Measurements from ENCODE around the gene USP6NL.

USP6NL gene

DNA sequence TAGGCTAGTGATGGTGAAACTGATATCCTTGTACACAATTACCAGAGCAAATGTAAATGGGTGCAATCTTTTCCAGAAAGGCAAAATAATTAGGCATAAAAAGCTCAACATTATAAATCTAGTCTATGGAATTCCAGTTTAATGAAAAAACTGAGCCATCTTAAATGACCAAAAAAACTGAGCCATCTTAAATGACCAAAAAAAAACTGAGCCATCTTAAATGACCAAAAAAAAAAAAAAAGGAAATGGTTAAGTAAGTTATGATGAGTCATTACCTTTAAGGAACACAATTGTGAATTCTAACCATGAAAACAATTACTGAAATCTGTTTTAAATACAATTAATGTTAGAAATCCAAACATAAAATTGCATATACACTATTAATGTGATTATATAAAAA, 25.3 kb downstream of the USP6NL start:
- no peak overlapping the region for H3K4me3 ChIP-seq (ENCODE audit: control insufficient read depth, low read depth, low read length)
- TF ChIP-seq CTCF (IDR thresholded peaks at IDR 0.05; ENCODE audit: control insufficient read depth, insufficient read depth, low read depth, low read length, missing control alignments), result no peak
- DNase-seq (ENCODE audit: low read depth), result no peak

GRCh38 chr10:11581213-11581612, 30.2 kb downstream of the USP6NL start:
- H3K4me3 ChIP-seq (ENCODE audit: control insufficient read depth, low read depth, low read length), result no peak overlapping the region
- TF ChIP-seq CTCF (IDR thresholded peaks at IDR 0.05; ENCODE audit: control insufficient read depth, insufficient read depth, low read depth, low read length, missing control alignments), result no peak
- DNase-seq (ENCODE audit: low read depth), result no peak

DNA sequence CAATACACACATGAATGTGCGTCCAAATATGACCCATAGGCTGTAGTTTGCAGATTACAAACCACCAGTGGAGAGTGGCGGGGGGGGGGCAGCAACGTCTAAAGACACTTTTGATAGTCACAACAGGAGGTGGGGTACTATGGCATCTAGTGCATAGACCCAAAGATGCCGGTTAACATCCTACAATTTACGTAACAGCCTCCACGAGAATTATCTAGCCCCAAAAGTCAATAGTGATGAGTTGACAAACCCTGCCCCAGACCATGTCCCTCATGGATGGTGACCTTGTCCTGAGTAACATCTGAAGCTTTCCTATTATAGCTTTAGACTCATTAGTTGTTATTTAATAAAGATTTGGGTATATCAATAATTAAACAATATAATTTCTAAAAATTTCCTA, 31.6 kb downstream of the USP6NL start:
- H3K4me3 ChIP-seq (ENCODE audit: control insufficient read depth, low read depth, low read length), result no peak overlapping the region
- no peak for TF ChIP-seq CTCF (IDR thresholded peaks at IDR 0.05; ENCODE audit: control insufficient read depth, insufficient read depth, low read depth, low read length, missing control alignments)
- no peak for DNase-seq (ENCODE audit: low read depth)

- no peak for TF ChIP-seq CTCF (IDR thresholded peaks at IDR 0.05; ENCODE audit: control insufficient read depth, insufficient read depth, low read depth, low read length, missing control alignments)
- no peak for DNase-seq (ENCODE audit: low read depth)
- H3K4me3 ChIP-seq (ENCODE audit: control insufficient read depth, low read depth, low read length), result no peak overlapping the region
Measured at GRCh38 chr10:11578802-11579255, 32.6 kb downstream of the USP6NL start.

DNA sequence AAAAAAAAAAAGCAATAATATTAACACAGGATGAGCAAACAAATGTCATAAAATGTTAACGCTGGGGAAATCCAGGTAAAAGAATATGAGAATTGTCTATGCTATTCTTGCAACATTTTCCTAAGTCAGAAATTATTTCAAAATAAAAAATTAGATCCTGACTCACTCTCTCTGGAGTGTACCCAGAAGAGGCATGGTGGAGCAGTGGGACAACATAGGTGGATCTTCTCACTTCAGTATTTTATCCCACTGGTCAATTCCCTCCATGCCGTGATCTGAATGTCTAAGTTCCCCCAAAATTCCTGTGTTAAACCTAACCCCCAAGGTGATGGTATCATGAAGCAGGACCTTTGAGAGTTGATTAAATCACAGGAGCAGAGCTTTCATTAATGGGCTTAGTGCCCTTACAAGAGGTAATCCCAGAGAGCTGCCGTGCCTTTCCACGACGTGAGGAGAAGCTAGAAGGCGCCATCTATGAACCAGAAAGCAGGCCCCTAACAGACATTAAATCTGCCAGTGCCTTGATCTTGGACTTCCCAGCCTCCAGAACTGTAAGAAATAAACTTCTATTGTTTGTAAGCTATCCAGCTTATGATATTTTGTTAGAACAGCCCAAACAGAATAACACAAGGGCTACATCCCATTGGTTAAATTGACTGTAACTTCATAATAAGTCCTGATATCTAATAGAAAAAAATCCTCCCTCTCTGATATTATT, 35.2 kb downstream of the USP6NL start:
- no peak overlapping the region for H3K4me3 ChIP-seq (ENCODE audit: control insufficient read depth, low read depth, low read length)
- no peak for DNase-seq (ENCODE audit: low read depth)
- no peak for TF ChIP-seq CTCF (IDR thresholded peaks at IDR 0.05; ENCODE audit: control insufficient read depth, insufficient read depth, low read depth, low read length, missing control alignments)

DNA sequence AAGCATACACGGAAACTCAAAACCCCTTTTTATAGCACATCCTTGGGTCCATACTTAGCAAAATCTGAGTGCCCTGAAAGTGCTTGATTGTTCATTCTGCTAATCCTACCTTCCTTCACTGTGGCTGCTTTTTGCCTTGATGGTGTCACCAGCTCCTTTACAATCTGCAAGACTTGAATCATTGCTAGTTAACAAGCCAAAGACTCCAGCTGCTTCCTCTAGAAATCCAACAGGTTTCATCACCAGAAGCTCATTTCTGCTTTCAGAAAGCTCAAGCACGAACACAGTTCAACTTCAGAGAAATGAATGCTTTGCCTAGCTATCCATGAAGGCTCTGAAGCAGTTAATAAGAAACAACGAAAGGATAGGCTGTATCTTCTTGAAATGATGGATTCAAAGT, 38.0 kb downstream of the USP6NL start:
- H3K4me3 ChIP-seq (ENCODE audit: control insufficient read depth, low read depth, low read length), result no peak overlapping the region
- peak; percentile 38 for DNase-seq (ENCODE audit: low read depth)
- no peak for TF ChIP-seq CTCF (IDR thresholded peaks at IDR 0.05; ENCODE audit: control insufficient read depth, insufficient read depth, low read depth, low read length, missing control alignments)
